Left lobe of liver (tissue), 2 donors: ENCODE data around the gene GNG14. TPM values are rescaled to one million over a fixed set of nuclear protein-coding genes. Genes with fewer than 3 reads are reported as not detected.
A peak's percentile ranks its signal among the peaks of the same experiment; 100 is the strongest.
"Not testable (repeated sequence)": the region's sequence is repeated elsewhere in the genome, so short reads cannot be mapped to it uniquely, and the experiment has no call there.

Experiments
- ATAC-seq: fragments of 200-7000 bp; cut with Tn5 transposase; one replicate; pipeline ENCODE4 v1.9.1; 2020; ENCODE audit warnings: mild to moderate bottlenecking, moderate library complexity
- DNase-seq: peaks from one replicate; pipeline ENCODE4 v3.0.0-alpha.2; 2020; ENCODE audit warnings: low spot score
- total RNA-seq: library from RNA; stranded (reverse); gene quantifications from one replicate; pipeline ENCODE4 v1.2.1, GENCODE V29; 2021
- donor health status: DM: no; HTN: no; CAD: no; lungs with moderate emphysema.
- donor health status: DM: no; HTN: yes; CAD: no.

The GNG14 gene
- total RNA-seq, result not detected

GRCh38 chr19:12687496-12688196 lies at the start of gene GNG14:
Gene GNG14 (plus strand): TSS chr19:12687998. CDS start chr19:12688049, 51 bp downstream.
- ATAC-seq (no peak), DNase-seq (no peak)

- no peak for ATAC-seq
- DNase-seq, result no peak
These were observed 49.1 kb upstream of the GNG14 start for GRCh38 chr19:12638611-12639182.

- ATAC-seq, result peak; percentile 93
- peak; percentile 71 for DNase-seq
These were observed 47.7 kb upstream of the GNG14 start for GRCh38 chr19:12639901-12640613.

- ATAC-seq (no peak), DNase-seq (no peak)
These were observed 46.3 kb upstream of the GNG14 start for GRCh38 chr19:12641456-12641855.

GRCh38 chr19:12642506-12642905 lies 45.3 kb upstream of the GNG14 start:
- DNase-seq (no peak), ATAC-seq (no peak)

GRCh38 chr19:12643716-12644115 lies 44.1 kb upstream of the GNG14 start:
- DNase-seq, ATAC-seq: not testable (repeated sequence)

GRCh38 chr19:12646551-12646950 lies 41.2 kb upstream of the GNG14 start:
- no peak for ATAC-seq
- no peak for DNase-seq

- DNase-seq (no peak), ATAC-seq (no peak)
These were observed 40.8 kb upstream of the GNG14 start for GRCh38 chr19:12647047-12647446.

GRCh38 chr19:12647490-12648071 lies 40.2 kb upstream of the GNG14 start:
- DNase-seq, result no peak
- peak; percentile 79 for ATAC-seq

- DNase-seq (no peak), ATAC-seq (peak; percentile 41)
These were observed 39.7 kb upstream of the GNG14 start for GRCh38 chr19:12648088-12648487.

GRCh38 chr19:12649941-12650340 lies 37.9 kb upstream of the GNG14 start:
- ATAC-seq (no peak), DNase-seq (no peak)

- ATAC-seq, result no peak
- DNase-seq, result no peak
These were observed 35.6 kb upstream of the GNG14 start for GRCh38 chr19:12652219-12652618.

GRCh38 chr19:12655546-12655945 lies 32.3 kb upstream of the GNG14 start:
- no peak for ATAC-seq

GRCh38 chr19:12656899-12657571 lies 30.8 kb upstream of the GNG14 start:
- no peak for ATAC-seq

More at GRCh38 chr19:12655546-12655945, 32.3 kb upstream of the GNG14 start:
- no peak for DNase-seq

GRCh38 chr19:12657966-12658365 lies 29.8 kb upstream of the GNG14 start:
- DNase-seq (no peak), ATAC-seq (no peak)

More at GRCh38 chr19:12656899-12657571, 30.8 kb upstream of the GNG14 start:
- DNase-seq, result no peak

GRCh38 chr19:12660980-12661379 lies 26.8 kb upstream of the GNG14 start:
- ATAC-seq (no peak), DNase-seq (no peak)

GRCh38 chr19:12664406-12665280 lies 23.2 kb upstream of the GNG14 start:
- DNase-seq (no peak), ATAC-seq (no peak)

GRCh38 chr19:12665281-12665573 lies 22.6 kb upstream of the GNG14 start:
- no peak for ATAC-seq
- no peak for DNase-seq

GRCh38 chr19:12665671-12666264 lies 22.0 kb upstream of the GNG14 start:
- no peak for ATAC-seq
- DNase-seq, result no peak
